ENCODE data around the gene SCLT1.

DNA sequence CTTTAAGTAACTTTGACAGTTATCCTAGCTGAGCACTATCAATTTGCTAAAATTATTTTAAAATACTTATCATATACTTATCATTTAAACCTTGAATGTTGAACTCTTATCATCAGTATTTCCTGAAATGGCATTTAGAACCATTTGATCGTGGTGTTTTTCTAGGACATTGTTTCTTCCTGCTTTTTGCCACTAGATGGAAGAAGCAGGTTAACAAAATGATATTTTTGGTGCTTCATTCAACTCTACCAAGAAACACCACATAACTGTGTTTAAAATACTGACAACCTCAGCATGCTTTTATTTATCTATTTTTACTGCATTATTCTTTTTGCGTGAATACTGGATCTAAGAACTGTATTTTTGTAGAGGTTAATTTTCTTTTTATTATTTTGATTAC is 47.2 kb upstream of the SCLT1 start:
- no peak for TF ChIP-seq CTCF (IDR thresholded peaks at IDR 0.05)
- TF ChIP-seq POLR2A (IDR thresholded peaks at IDR 0.05): no peak
- no peak for TF ChIP-seq POLR2AphosphoS5 (IDR thresholded peaks at IDR 0.05)

All from breast epithelium (tissue), 3 donors.